CD14-positive monocyte (primary cell): Measurements from ENCODE around the gene PKD1. TPM values are rescaled to one million over a fixed set of nuclear protein-coding genes. Genes with fewer than 3 reads are reported as not detected.

Experiments used
- DNase-seq, 3 donors: peaks; one replicate each; pipeline ENCODE4 v3.0.0-alpha.2; 2011 to 2022
- H2AFZ ChIP-seq: 2 replicates; pipeline ENCODE4 v1.6.0; 2012; ENCODE audit warnings: mild to moderate bottlenecking, low read depth, low read length, inconsistent platforms; ENCODE audit not compliant: insufficient read depth, poor library complexity, severe bottlenecking
- H3K27ac ChIP-seq, 2 donors: 1 replicate in 1 of 2; 2 replicates in 1 of 2; pipeline ENCODE4 v1.5.1; 2012 to 2013; ENCODE audit warnings: low read length in 2 of 2, control low read depth in 1 of 2, inconsistent platforms in 1 of 2, low read depth in 1 of 2, mild to moderate bottlenecking in 1 of 2
- H3K27me3 ChIP-seq, 2 donors: one replicate each; pipeline versions ENCODE4 v1.6.0 to v1.6.1; 2011 to 2013; ENCODE audit warnings: low read length in 2 of 2; ENCODE audit not compliant: control insufficient read depth in 2 of 2, insufficient read depth in 2 of 2
- H3K36me3 ChIP-seq, 2 donors: replicated peaks in 1 of 2; 1 replicate in 1 of 2; 2 replicates in 1 of 2; pipeline versions ENCODE4 v1.5.1 to v1.6.1; 2012 to 2013; ENCODE audit warnings: low read length in 2 of 2, control low read depth in 1 of 2, inconsistent platforms in 1 of 2, mild to moderate bottlenecking in 1 of 2; ENCODE audit not compliant: insufficient read depth in 2 of 2, control insufficient read depth in 1 of 2
- H3K4me1 ChIP-seq, 2 donors: 1 replicate in 1 of 2; 2 replicates in 1 of 2; pipeline versions ENCODE4 v1.5.1 to v1.6.1; 2012 to 2013; ENCODE audit warnings: low read length in 2 of 2, control low read depth in 1 of 2, inconsistent platforms in 1 of 2, mild to moderate bottlenecking in 1 of 2, moderate library complexity in 1 of 2; ENCODE audit not compliant: insufficient read depth in 2 of 2, control insufficient read depth in 1 of 2
- H3K4me2 ChIP-seq: replicated peaks from 2 replicates; pipeline ENCODE3; 2012; ENCODE audit warnings: low read length, moderate library complexity, mild to moderate bottlenecking; ENCODE audit not compliant: poor library complexity, severe bottlenecking; ENCODE audit errors: extremely low read depth
- H3K4me3 ChIP-seq, 3 experiments: fragments of 200-600 bp in 1 of 3; sonication (generic) in 1 of 3; replicated peaks in 1 of 3; 1 replicate in 2 of 3; 2 replicates in 1 of 3; pipeline ENCODE4 v1.5.1; 2011 to 2013; ENCODE audit warnings: low read length in 3 of 3, mild to moderate bottlenecking in 3 of 3, control low read depth in 2 of 3, low read depth in 2 of 3, inconsistent platforms in 1 of 3, moderate library complexity in 1 of 3
- H3K79me2 ChIP-seq: 2 replicates; pipeline ENCODE4 v1.6.0; 2012; ENCODE audit warnings: mild to moderate bottlenecking, control low read depth, inconsistent platforms, low read length, moderate library complexity; ENCODE audit not compliant: insufficient read depth
- H3K9ac ChIP-seq: 2 replicates; pipeline ENCODE4 v1.6.0; 2017; ENCODE audit warnings: low read length, mild to moderate bottlenecking; ENCODE audit not compliant: insufficient read depth, poor library complexity, severe bottlenecking
- H3K9me3 ChIP-seq, 2 donors: replicated peaks in 1 of 2; 1 replicate in 1 of 2; 2 replicates in 1 of 2; pipeline versions ENCODE4 v1.5.1 to v1.6.1; 2012 to 2013; ENCODE audit warnings: low read length in 2 of 2, control low read depth in 1 of 2; ENCODE audit not compliant: control insufficient read depth in 1 of 2, insufficient read depth in 1 of 2
- H4K20me1 ChIP-seq: 2 replicates; pipeline ENCODE4 v1.6.0; 2012; ENCODE audit warnings: mild to moderate bottlenecking, low read length, control low read depth, moderate library complexity; ENCODE audit not compliant: insufficient read depth
- H3K27ac Mint-ChIP-seq, 7 donors: one replicate each; pipeline ENCODE4 v1.8.0; 2020; ENCODE audit warnings: mild to moderate bottlenecking in 7 of 7, mixed read lengths in 7 of 7, moderate library complexity in 6 of 7, inconsistent platforms in 2 of 7
- H3K27me3 Mint-ChIP-seq, 3 donors: one replicate each; pipeline ENCODE4 v1.8.0; 2021 to 2022; ENCODE audit warnings: low read depth in 3 of 3, mild to moderate bottlenecking in 3 of 3, mixed read lengths in 3 of 3, moderate library complexity in 3 of 3, inconsistent platforms in 1 of 3
- H3K36me3 Mint-ChIP-seq, 2 donors: one replicate each; pipeline ENCODE4 v1.8.0; 2020; ENCODE audit warnings: mixed read lengths in 2 of 2, inconsistent platforms in 1 of 2, mild to moderate bottlenecking in 1 of 2
- H3K4me1 Mint-ChIP-seq: one replicate; pipeline ENCODE4 v1.8.0; 2020; ENCODE audit warnings: mild to moderate bottlenecking, mixed read lengths
- H3K4me3 Mint-ChIP-seq, 2 donors: one replicate each; pipeline ENCODE4 v1.8.0; 2020; ENCODE audit warnings: mild to moderate bottlenecking in 2 of 2, mixed read lengths in 2 of 2, moderate library complexity in 1 of 2
- H3K9me3 Mint-ChIP-seq, 7 donors: one replicate each; pipeline ENCODE4 v1.8.0; 2020 to 2022; ENCODE audit warnings: mixed read lengths in 7 of 7, mild to moderate bottlenecking in 6 of 7, moderate library complexity in 6 of 7, inconsistent platforms in 2 of 7
- CTCF ChIP-seq: fragments of 200-600 bp; IDR thresholded peaks from one replicate; pipeline ENCODE4 v1.8.0; 2022; ENCODE audit warnings: antibody characterized with exemption, mild to moderate bottlenecking
- WGBS: methylation state at CpG from one replicate; pipeline ENCODE4 v1.1.5; 2013; ENCODE audit warnings: missing lambda C conversion rate; ENCODE audit not compliant: insufficient coverage; 5-methylcytosine and 5-hydroxymethylcytosine counted together
- intact Hi-C, 2 donors: fragments of 100-400 bp; cut with micrococcal nuclease; formaldehyde crosslinking; loops; one replicate each; pipeline versions ENCODE4 v1.15.0 to v1.15.1; 2023
- polyA plus RNA-seq, 3 donors: library from polyadenylated mRNA; depleted of rRNA in 1 of 3; unstranded in 2 of 3; stranded (reverse) in 1 of 3; fragments of 300-500 nt in 2 of 3; fragments of >200 nt in 1 of 3; fragmentation: Illumina TruSeq in 2 of 3; gene quantifications; 1 replicate in 2 of 3; 2 replicates in 1 of 3; pipeline ENCODE4 v1.2.3, GENCODE V29; 2012 to 2021

Gene PKD1
- polyA plus RNA-seq, 3 donors: 0.22 to 53.8 (median 1.6) TPM

GRCh38 chr16:2149630-2150417 is 14.1 kb upstream of the PKD1 start:
- no peak for TF ChIP-seq CTCF
- Mint-ChIP-seq H3K27me3 (peaks cover 13 to 35% (median 15%) of the 10 kb centered on the region in 3 donors), H3K27ac (no peak overlapping the region), H3K4me3 (peak overlapping the region in 1 of 2 donors; percentile 70), H3K36me3 (peaks cover 10 to 18% of the 10 kb centered on the region in 2 donors), H3K9me3 (peaks cover 0 to 6% (median 0%) of the 10 kb centered on the region in 7 donors), H3K4me1 (peaks cover 47% of the 10 kb centered on the region)
- Histone ChIP-seq H3K36me3 (peaks cover 3 to 9% of the 10 kb centered on the region in 2 donors), H2AFZ (no peak overlapping the region), H3K9ac (no peak overlapping the region), H3K9me3 (no peaks in the 10 kb centered on the region), H3K27ac (no peak overlapping the region), H4K20me1 (peaks cover 61% of the 10 kb centered on the region), H3K4me2 (peak overlapping the region; percentile 83), H3K27me3 (peaks cover 0 to 24% of the 10 kb centered on the region in 2 donors), H3K4me3 (peak overlapping the region in 1 of 3 experiments; percentile 64), H3K4me1 (peaks cover 38 to 49% of the 10 kb centered on the region in 2 donors), H3K79me2 (peaks cover 32% of the 10 kb centered on the region)
- intact Hi-C loops: loop anchor here (5.0 to 10.0 kb wide), 6 partner anchors 123 to 355 kb away; partner anchors contain the start of genes ZNF598 (in 2 of the 2), MSRB1 (in 1 of the 2) and NHERF2 (in 1 of the 2)
- DNase-seq: no peak
- 73% methylated on average over 23 of the region's 24 CpGs for WGBS

GRCh38 chr16:2148714-2149629 is 13.3 kb upstream of the PKD1 start:
- no peak for TF ChIP-seq CTCF
- peak overlapping the region; percentile 46 for H2AFZ ChIP-seq
- Mint-ChIP-seq H3K4me3 (peak overlapping the region; percentile 43 to 70), H3K36me3 (peaks cover 10 to 18% of the 10 kb centered on the region in 2 donors), H3K27ac (no peak overlapping the region), H3K9me3 (peaks cover 0 to 6% (median 0%) of the 10 kb centered on the region in 7 donors), H3K4me1 (peaks cover 38% of the 10 kb centered on the region), H3K27me3 (peaks cover 15 to 38% (median 19%) of the 10 kb centered on the region in 3 donors)
- peaks cover 23% of the 10 kb centered on the region for H3K79me2 ChIP-seq
- peaks cover 30 to 40% of the 10 kb centered on the region in 2 donors for H3K4me1 ChIP-seq
- peak overlapping the region in 1 of 3 experiments; percentile 64 for H3K4me3 ChIP-seq
- H3K36me3 ChIP-seq: peaks cover 3 to 9% of the 10 kb centered on the region in 2 donors
- H3K9ac ChIP-seq: peak overlapping the region; percentile 27
- peaks cover 0 to 24% of the 10 kb centered on the region in 2 donors for H3K27me3 ChIP-seq
- H3K27ac ChIP-seq: no peak overlapping the region
- intact Hi-C loops: loop anchor here in 1 of 2 donors (5.0 kb wide), 1 partner anchor 122 kb away; the partner anchor contains the start of gene NHERF2
- H4K20me1 ChIP-seq: peaks cover 53% of the 10 kb centered on the region
- DNase-seq: no peak
- under 1% methylated on average over 53 of the region's 62 CpGs for WGBS
- H3K9me3 ChIP-seq: no peaks in the 10 kb centered on the region
- peak overlapping the region; percentile 83 for H3K4me2 ChIP-seq
